ENCODE data around the gene CIAO2B. TPM values are rescaled to one million over a fixed set of nuclear protein-coding genes. Genes with fewer than 3 reads are reported as not detected.

CIAO2B gene
- total and polyA plus RNA-seq, 2 experiments from 2014 or later = 92.4 to 181 TPM

DNA sequence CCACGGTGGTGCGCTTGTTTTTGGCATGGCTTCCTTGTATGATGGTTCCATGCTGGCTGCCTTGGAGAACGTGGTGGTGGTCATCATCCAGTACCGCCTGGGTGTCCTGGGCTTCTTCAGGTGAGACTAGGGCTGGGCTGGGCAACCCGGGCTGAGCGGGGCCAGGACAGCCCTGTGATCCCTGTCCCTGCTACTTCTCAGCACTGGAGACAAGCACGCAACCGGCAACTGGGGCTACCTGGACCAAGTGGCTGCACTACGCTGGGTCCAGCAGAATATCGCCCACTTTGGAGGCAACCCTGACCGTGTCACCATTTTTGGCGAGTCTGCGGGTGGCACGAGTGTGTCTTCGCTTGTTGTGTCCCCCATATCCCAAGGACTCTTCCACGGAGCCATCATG lies 6.0 kb upstream of the CIAO2B start:
- no peak overlapping the region for H3K4me3 Mint-ChIP-seq
- TF ChIP-seq ZNF462 (CRISPR knock-in tag; IDR thresholded peaks at IDR 0.05) (no peak), NANOG (IDR thresholded peaks at IDR 0.05; ENCODE audit: borderline replicate concordance) (no peak), CREB1 (CRISPR knock-in tag; IDR thresholded peaks at IDR 0.05; ENCODE audit: low read depth) (no peak), EZH2 (IDR thresholded peaks at IDR 0.05; ENCODE audit: low read depth, unreplicated experiment) (no peak), EZH2phosphoT487 (IDR thresholded peaks at IDR 0.05; ENCODE audit: unreplicated experiment) (no peak), STAT1 (IDR thresholded peaks at IDR 0.05; ENCODE audit: unreplicated experiment) (no peak)
- TF ChIP-seq, protein P1, sequence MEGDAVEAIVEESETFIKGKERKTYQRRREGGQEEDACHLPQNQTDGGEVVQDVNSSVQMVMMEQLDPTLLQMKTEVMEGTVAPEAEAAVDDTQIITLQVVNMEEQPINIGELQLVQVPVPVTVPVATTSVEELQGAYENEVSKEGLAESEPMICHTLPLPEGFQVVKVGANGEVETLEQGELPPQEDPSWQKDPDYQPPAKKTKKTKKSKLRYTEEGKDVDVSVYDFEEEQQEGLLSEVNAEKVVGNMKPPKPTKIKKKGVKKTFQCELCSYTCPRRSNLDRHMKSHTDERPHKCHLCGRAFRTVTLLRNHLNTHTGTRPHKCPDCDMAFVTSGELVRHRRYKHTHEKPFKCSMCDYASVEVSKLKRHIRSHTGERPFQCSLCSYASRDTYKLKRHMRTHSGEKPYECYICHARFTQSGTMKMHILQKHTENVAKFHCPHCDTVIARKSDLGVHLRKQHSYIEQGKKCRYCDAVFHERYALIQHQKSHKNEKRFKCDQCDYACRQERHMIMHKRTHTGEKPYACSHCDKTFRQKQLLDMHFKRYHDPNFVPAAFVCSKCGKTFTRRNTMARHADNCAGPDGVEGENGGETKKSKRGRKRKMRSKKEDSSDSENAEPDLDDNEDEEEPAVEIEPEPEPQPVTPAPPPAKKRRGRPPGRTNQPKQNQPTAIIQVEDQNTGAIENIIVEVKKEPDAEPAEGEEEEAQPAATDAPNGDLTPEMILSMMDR (conservative IDR thresholded peaks at IDR 0.05; ENCODE audit: low read depth in 2 of 2) = no peak
- H3K27ac Mint-ChIP-seq = no peak overlapping the region
- H3K4me2 ChIP-seq = no peak overlapping the region
- H3K27me3 Mint-ChIP-seq (ENCODE audit: insufficient read depth, low read depth, poor library complexity) = peaks cover 16% of the 10 kb centered on the region
- no peaks in the 10 kb centered on the region for H3K9me2 ChIP-seq (ENCODE audit: insufficient read depth)
- peaks cover 10% of the 10 kb centered on the region for H4K20me1 ChIP-seq (replicated peaks; ENCODE audit: insufficient read depth)
- DNase-seq (ENCODE audit: low spot score) = no peak
- H3K4me3 ChIP-seq = no peak overlapping the region
- H3K36me3 ChIP-seq (ENCODE audit: insufficient read depth) = no peaks in the 10 kb centered on the region
- H3K36me3 Mint-ChIP-seq (ENCODE audit: low read depth) = peaks cover 19% of the 10 kb centered on the region
- no peaks in the 10 kb centered on the region for H3K9me3 Mint-ChIP-seq
- ATAC-seq = no peak
- no peak overlapping the region for H2AFZ ChIP-seq
- no peaks in the 10 kb centered on the region for H3K4me1 ChIP-seq (ENCODE audit: insufficient read depth)
- no peak overlapping the region for H3K27ac ChIP-seq (ENCODE audit: low read depth)
- no peaks in the 10 kb centered on the region for H3F3A ChIP-seq (replicated peaks; ENCODE audit: low read depth)
- H3K27me3 ChIP-seq (ENCODE audit: insufficient read depth) = peaks cover 12% of the 10 kb centered on the region
- peaks cover 2% of the 10 kb centered on the region; the same call in 1 of the 3 replicates for H3K4me1 Mint-ChIP-seq
- H3K79me2 ChIP-seq (replicated peaks; ENCODE audit: insufficient read depth) = no peaks in the 10 kb centered on the region

Measured in GM23338 (cell line).